ENCODE data around the gene TTC33. TPM values are rescaled to one million over a fixed set of nuclear protein-coding genes. Genes with fewer than 3 reads are reported as not detected.

Gene TTC33
- total RNA-seq, 4 donors from 2014 or later = 6.4 to 67.3 (median 17.4) TPM

DNA sequence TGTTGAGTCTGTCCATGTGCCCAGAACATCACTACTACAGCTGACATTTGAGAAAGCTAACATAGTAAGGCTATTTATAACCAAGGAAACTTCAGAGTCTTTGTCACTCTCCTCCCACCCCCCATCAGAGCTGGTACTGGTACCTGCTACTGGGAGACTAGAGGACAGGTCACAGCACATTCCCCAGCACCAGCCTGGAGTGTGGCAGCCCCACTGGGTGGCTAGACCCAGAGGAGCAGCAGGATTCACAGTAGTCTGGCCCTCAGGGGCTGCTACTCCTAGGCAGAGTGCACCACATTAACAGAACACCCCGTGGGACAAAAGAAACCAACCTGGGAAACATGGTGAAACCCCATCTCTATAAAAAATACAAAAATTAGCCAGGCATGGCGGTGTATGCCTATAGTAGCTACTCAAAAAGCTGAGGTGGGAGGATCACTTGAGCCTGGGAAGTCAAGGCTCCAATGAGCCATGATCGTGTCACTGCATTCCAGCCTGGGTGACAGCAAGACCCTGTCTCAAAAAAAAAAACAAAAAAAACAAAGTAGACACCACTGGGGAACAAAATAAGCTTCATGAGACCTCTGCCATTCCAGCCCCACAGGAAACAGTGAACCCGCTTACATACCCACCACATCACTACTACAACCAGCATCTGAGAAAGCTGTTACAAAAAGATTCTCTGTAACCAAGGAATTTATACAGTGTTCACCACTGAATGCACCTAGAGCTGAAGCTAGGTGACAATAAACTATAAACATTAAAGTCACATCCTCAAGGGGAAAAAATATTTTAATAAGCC lies 102.3 kb downstream of the TTC33 start:
- in situ Hi-C loops (cut with MboI; ENCODE audit: low pct_ligation_motif_present in 1 of 4, low pct_unique_long_range_greater_than_20kb in 1 of 4, low sequenced_read_pairs in 3 of 4) (no loop called here), intact Hi-C loops (cut with DNase I; ENCODE audit: low total_unique reads) (no loop called here)
- TF ChIP-seq, protein P1, sequence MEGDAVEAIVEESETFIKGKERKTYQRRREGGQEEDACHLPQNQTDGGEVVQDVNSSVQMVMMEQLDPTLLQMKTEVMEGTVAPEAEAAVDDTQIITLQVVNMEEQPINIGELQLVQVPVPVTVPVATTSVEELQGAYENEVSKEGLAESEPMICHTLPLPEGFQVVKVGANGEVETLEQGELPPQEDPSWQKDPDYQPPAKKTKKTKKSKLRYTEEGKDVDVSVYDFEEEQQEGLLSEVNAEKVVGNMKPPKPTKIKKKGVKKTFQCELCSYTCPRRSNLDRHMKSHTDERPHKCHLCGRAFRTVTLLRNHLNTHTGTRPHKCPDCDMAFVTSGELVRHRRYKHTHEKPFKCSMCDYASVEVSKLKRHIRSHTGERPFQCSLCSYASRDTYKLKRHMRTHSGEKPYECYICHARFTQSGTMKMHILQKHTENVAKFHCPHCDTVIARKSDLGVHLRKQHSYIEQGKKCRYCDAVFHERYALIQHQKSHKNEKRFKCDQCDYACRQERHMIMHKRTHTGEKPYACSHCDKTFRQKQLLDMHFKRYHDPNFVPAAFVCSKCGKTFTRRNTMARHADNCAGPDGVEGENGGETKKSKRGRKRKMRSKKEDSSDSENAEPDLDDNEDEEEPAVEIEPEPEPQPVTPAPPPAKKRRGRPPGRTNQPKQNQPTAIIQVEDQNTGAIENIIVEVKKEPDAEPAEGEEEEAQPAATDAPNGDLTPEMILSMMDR (IDR thresholded peaks at IDR 0.05) = no peak
- TF ChIP-seq EP300 (IDR thresholded peaks at IDR 0.05; ENCODE audit: low read depth) (no peak), POLR2A (IDR thresholded peaks at IDR 0.05) (no peak), POLR2AphosphoS5 (IDR thresholded peaks at IDR 0.05) (no peak)
- WGBS, 2 donors (ENCODE audit: low coverage in 1 of 2) = 83 to 85% methylated on average over 1 to 4 of the region's 4 CpGs
- H3K27me3 ChIP-seq = no peaks in the 10 kb centered on the region
- H3K4me3 ChIP-seq = no peak overlapping the region
- H3K27ac ChIP-seq = peak overlapping the region in 2 of 4 donors; percentile 2 to 63
- H3K4me1 ChIP-seq = peaks cover 0 to 10% (median 5%) of the 10 kb centered on the region in 4 donors
- H3K36me3 ChIP-seq = no peaks in the 10 kb centered on the region
- H3K9me3 ChIP-seq = no peaks in the 10 kb centered on the region
- DNase-seq = no peak

DNA sequence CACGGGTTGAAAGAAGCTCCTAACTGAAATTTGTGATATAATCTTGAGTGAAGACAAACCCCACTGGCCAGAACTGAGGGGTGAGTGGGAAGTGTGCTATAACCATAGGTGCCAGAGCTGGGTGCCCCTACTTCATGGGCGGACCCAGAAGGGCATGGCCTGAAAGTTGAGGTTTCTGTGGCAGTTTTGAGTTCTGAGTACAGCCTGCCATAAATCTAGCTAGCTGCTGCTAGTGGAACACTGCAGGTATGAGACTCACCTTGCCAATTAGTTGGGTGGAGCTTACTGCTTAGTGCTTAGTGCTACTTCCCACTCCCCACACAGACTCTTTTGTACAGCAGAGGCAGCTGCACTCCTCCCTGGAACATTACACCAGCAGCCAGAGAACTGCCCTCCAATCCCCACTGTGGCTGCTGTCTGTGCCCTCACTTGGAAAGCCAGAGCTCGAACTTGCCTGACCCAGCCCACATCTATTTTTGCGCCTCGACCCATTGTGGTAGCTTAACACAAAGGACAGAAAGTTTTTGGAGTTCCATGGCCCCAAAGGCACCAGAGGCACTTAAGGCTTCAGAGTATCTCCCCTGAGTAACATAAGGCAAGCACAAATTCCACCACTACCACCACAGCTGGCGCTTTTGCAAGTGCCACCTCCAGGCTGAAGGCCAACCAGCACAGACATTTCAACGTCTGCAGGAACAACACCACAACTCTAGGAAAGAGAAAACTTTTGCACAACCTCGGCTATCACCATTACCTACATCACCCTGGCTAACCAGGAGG lies 103.1 kb downstream of the TTC33 start:
- intact Hi-C loops (cut with DNase I; ENCODE audit: low total_unique reads) (no loop called here), in situ Hi-C loops (cut with MboI; ENCODE audit: low pct_ligation_motif_present in 1 of 4, low pct_unique_long_range_greater_than_20kb in 1 of 4, low sequenced_read_pairs in 3 of 4) (no loop called here)
- peak; percentile 58 for DNase-seq
- Histone ChIP-seq H3K4me1 (peaks cover 0 to 10% (median 5%) of the 10 kb centered on the region in 4 donors), H3K9me3 (no peaks in the 10 kb centered on the region), H3K27ac (peak overlapping the region in 3 of 4 donors; percentile 2 to 63 (median 54)), H3K4me3 (no peak overlapping the region), H3K27me3 (no peaks in the 10 kb centered on the region), H3K36me3 (no peaks in the 10 kb centered on the region)
- TF ChIP-seq, protein P1 (IDR thresholded peaks at IDR 0.05) = no peak
- TF ChIP-seq POLR2AphosphoS5 (IDR thresholded peaks at IDR 0.05) = peak in 2 of 3 donors; percentile 29 to 38
- 61% methylated on average over 8 of the region's 8 CpGs; no CpG with 5 or more reads in 1 of the 2 donors for WGBS, 2 donors (ENCODE audit: low coverage in 1 of 2)

DNA sequence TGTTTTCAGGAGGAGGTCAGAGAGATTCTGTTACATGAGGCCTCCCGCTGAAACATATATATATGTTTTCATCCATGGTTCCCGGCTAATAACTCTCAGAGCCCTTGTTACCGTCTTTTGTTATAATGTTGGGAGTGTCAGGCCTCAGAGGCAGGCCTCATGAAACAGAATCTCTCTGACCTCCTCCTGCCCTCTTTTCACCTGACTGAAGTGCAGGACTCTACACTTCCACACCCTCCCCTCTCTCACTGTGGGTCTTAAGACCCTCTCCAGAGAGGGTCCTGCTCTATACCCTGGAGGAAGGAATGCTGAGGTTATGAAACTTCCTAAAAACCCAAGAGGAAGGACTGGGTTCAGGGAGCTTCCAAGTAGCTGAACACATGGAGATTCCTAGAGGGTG lies 104.6 kb downstream of the TTC33 start:
- Histone ChIP-seq H3K27me3 (no peaks in the 10 kb centered on the region), H3K4me1 (peaks cover 0 to 12% (median 6%) of the 10 kb centered on the region in 4 donors), H3K4me3 (no peak overlapping the region), H3K27ac (no peak overlapping the region), H3K36me3 (no peaks in the 10 kb centered on the region), H3K9me3 (no peaks in the 10 kb centered on the region)
- in situ Hi-C loops (cut with MboI; ENCODE audit: low pct_ligation_motif_present in 1 of 4, low pct_unique_long_range_greater_than_20kb in 1 of 4, low sequenced_read_pairs in 3 of 4) = no loop called here
- intact Hi-C loops (cut with DNase I; ENCODE audit: low total_unique reads) = no loop called here
- WGBS, 2 donors (ENCODE audit: low coverage in 1 of 2) = 88 to 96% methylated on average over 3 of the region's 3 CpGs
- DNase-seq = no peak
- no peak for TF ChIP-seq EP300 (IDR thresholded peaks at IDR 0.05; ENCODE audit: low read depth)
- no peak for TF ChIP-seq POLR2AphosphoS5 (IDR thresholded peaks at IDR 0.05)
- TF ChIP-seq, protein P1 (IDR thresholded peaks at IDR 0.05) = no peak
- no peak for TF ChIP-seq POLR2A (IDR thresholded peaks at IDR 0.05)

DNA sequence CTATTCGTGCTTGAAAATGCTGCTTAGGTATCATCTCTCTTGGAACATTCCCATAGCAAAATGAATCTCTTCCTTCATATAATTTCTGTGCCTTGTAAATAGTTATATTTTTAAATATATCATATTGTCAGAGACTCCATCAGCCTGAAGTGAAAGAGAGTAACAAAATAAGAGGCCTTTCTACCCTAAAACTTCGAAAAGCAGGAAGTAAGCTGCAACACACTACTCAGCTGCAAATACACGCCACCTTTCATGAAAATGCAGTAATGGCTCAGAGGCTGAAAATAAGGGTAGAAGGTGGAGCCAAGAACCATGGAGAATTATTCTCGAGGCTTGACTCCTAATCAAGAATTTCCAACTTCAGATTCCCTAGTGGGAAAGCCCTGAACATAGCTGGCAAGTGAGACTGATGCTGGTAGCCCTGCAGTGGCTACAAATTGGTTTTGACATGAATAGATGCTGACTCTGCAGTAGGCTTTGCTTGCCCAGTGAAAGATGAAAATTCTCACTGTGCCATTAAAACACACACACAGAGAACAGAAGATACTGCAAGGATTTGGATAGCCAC lies 106.2 kb downstream of the TTC33 start:
- no peak overlapping the region for H3K27ac ChIP-seq
- no peaks in the 10 kb centered on the region for H3K27me3 ChIP-seq
- no peaks in the 10 kb centered on the region for H3K9me3 ChIP-seq
- DNase-seq = no peak
- H3K4me1 ChIP-seq = peaks cover 0 to 20% (median 6%) of the 10 kb centered on the region in 4 donors
- no peak overlapping the region for H3K4me3 ChIP-seq
- H3K36me3 ChIP-seq = no peaks in the 10 kb centered on the region
- WGBS, 2 donors (ENCODE audit: low coverage in 1 of 2) = 56 to 76% methylated on average over 4 of the region's 4 CpGs
- intact Hi-C loops (cut with DNase I; ENCODE audit: low total_unique reads) = no loop called here
- no peak for TF ChIP-seq POLR2AphosphoS5 (IDR thresholded peaks at IDR 0.05)
- TF ChIP-seq, protein P1 (IDR thresholded peaks at IDR 0.05) = no peak
- no peak for TF ChIP-seq POLR2A (IDR thresholded peaks at IDR 0.05)
- TF ChIP-seq EP300 (IDR thresholded peaks at IDR 0.05; ENCODE audit: low read depth) = no peak
- in situ Hi-C loops (cut with MboI; ENCODE audit: low pct_ligation_motif_present in 1 of 4, low pct_unique_long_range_greater_than_20kb in 1 of 4, low sequenced_read_pairs in 3 of 4) = no loop called here
